HG03159 (cell line): ENCODE measurements around the gene ARHGAP40.

Source experiments
- ATAC-seq: cut with Tn5 transposase; IDR thresholded peaks from one replicate; pipeline ENCODE4 v1.9.1; 2021; ENCODE audit warnings: mild to moderate bottlenecking, moderate library complexity; ENCODE audit not compliant: unreplicated experiment

ARHGAP40 gene

GRCh38 chr20:38649275-38649891 lies 47.8 kb downstream of the ARHGAP40 start:
- no peak for ATAC-seq

GRCh38 chr20:38650010-38650409 lies 48.4 kb downstream of the ARHGAP40 start:
- no peak for ATAC-seq

- no peak for ATAC-seq
Observed at GRCh38 chr20:38651154-38651553, 49.5 kb downstream of the ARHGAP40 start.

- ATAC-seq, result no peak
Observed at GRCh38 chr20:38651562-38651961, 50.0 kb downstream of the ARHGAP40 start.

GRCh38 chr20:38652995-38653394 lies 51.4 kb downstream of the ARHGAP40 start:
- no peak for ATAC-seq

DNA sequence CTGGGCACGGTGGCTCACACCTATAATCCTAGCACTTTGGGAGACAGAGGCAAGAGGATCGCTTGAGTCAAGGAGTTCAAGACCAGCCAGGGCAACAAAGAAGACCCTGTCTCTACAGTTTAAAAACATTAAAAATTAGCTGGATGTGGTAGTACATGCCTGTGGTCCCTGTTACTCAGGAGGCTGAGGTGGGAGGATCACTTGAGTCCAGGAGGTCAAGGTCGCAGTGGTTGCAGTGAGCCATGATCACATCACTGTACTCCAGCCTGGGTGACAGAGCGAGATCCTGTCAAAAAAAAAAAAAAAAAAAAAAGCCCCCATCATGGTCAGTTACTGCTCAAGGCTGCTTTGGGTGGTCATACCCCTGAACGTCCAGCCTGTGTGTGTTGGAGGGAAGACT lies 55.8 kb downstream of the ARHGAP40 start:
- ATAC-seq, result no peak

DNA sequence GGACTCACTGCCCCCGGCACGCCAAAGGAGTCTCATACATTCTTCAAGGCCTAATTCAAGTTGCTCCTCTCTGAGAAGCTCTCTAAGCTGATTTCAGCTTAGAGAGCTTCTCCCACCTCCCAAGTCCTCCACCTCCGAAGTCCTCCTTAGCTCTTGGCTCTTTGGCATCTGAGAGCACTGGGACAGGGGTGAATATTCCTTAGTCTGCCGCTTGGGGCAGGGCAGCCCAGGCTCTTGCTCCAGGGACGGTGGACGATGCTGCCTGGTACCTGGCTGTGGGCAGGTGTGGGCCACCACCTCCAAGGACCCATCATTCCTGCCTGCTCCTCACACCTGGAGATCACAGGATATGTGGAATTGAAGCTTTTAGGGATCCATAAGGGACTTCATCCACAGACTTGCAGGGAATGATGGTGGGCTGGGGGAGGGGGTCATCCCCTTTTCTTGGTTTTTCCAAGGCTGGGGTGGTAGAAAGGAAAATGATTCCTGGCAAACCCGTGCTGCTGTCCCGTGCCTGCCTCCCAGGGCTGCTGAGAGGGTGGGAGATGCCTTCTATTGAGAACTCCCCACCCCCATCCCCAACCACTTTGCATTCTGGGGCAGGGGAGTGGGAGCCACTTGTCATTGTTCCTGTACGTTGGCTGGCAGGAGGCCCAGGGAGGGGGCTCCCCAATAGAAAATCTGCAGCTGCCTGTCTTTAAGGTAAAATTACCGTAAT lies 57.4 kb downstream of the ARHGAP40 start:
- ATAC-seq, result peak; percentile 61

GRCh38 chr20:38659597-38659880 lies 57.9 kb downstream of the ARHGAP40 start:
- no peak for ATAC-seq

- no peak for ATAC-seq
Observed at GRCh38 chr20:38660429-38660828, 58.8 kb downstream of the ARHGAP40 start.

DNA sequence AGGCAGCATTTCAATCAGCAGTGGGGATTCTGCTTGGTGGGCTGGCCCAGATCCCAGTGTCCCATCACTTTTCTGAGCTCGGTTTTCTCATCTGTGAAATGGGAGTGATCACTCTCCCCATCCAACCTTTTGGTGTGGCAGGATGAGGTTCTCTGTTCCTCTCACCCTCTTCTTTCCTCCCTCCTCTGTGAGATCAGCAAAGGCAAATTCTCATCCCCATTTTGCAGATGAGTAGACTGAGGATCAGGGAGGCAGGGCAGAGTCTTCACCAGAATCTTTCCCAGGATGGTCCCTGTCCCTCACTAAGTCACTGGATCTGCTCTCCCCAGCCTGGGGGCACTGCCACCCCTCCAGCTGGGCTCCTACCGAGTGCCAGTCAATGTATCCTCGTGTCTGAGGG lies 62.1 kb downstream of the ARHGAP40 start:
- no peak for ATAC-seq

- no peak for ATAC-seq
Observed at GRCh38 chr20:38664284-38664683, 62.7 kb downstream of the ARHGAP40 start.

GRCh38 chr20:38665094-38665493 lies 63.5 kb downstream of the ARHGAP40 start:
- ATAC-seq, result no peak

DNA sequence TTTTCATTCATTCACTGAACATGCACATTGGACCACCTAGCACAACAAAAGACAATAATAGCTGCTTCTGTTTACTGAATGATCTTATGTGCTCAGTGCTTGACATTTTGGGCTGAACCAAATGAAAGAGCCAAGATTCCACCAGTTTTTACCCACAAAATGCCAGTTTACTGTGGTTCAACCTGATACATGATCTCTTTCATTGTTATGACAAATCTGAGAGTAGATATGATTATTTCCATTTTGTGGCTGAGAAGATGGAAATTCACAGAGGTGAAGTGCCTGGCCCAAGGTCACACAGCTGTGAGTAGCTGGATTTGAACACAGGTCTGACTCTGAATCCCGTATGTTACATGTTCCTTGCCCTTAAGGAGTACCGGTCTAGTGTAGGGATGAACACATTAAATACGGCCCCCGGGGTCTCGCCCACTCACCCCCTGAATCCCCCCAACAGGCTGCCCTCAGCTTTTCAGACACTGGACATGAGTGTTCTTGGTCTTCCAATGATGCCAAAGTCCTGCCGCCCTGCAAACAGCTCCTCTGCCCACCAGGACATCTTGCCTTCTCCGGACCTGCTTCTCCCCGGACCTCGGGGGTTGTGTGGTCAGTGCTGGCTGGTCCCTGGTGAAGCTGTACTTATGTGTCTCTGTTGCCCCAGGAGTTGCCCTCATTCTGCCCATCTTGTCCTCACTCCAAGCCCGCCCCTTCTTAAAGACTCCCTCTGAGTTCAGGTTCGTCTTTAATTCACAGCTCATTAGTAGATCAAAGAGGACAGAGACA lies 64.1 kb downstream of the ARHGAP40 start:
- ATAC-seq, result no peak

DNA sequence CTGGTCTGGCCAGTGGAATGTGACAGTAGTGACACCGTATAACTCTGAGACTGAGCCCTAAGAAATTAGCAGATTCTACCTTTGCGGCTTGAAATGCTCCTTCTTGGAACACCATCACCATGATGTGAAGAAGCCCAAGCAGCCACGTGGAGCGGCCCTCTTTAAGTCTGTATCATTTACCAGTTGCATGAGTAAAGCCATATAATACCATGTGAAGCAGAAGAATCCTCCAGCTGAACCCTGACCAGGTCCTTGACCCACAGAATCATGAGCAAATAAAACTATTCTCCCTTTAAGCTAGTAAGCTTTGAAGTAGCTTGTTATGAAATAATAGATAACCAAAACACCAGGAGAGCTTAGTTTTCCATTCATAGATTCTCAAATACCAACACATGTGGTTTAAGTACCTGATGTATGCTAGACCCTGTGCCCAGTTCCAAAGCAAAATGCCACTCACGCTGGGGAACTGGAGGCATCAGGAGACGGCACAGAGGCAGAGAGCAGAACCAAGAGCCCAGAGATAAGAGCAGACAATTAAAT lies 65.9 kb downstream of the ARHGAP40 start:
- no peak for ATAC-seq

GRCh38 chr20:38669688-38670087 lies 68.1 kb downstream of the ARHGAP40 start:
- ATAC-seq, result no peak

DNA sequence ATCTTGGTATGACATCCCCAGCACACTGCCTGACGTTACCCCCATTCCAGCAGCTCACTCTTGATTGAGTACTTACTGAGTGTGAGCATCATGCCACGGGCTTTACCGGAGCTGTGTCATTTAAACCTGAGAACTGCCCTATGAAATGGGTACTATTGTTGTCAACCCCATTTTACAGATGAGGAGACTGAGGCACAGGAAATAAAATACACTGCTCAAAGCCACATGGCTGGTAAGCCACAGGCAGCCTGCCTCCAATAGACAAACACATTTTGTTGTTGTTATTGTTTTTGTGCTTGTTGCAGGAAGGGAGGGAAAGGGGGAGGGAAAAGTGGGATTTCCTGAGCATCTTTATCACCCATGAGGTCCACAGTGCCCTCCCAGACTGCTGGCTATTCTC lies 69.2 kb downstream of the ARHGAP40 start:
- ATAC-seq, result no peak

DNA sequence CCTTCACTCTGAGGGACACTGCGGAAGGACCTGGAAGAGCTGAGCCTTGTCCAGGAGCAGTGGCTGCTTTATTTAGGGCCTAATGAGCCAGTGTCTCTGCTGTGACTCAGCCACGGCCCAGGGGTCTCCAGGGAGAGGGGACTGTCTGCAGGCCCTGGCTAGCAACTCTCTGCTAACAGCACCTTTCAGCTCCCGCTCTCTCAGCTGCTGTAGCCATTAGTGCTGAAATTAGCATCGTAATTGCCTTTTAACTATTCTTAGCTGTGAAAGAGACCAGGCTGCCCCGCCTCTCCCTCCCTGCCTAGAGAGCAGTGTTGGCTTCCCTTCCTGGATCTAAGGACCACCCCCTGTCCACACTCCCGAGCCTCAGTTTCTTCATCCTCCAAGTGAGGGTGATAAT lies 69.6 kb downstream of the ARHGAP40 start:
- no peak for ATAC-seq

DNA sequence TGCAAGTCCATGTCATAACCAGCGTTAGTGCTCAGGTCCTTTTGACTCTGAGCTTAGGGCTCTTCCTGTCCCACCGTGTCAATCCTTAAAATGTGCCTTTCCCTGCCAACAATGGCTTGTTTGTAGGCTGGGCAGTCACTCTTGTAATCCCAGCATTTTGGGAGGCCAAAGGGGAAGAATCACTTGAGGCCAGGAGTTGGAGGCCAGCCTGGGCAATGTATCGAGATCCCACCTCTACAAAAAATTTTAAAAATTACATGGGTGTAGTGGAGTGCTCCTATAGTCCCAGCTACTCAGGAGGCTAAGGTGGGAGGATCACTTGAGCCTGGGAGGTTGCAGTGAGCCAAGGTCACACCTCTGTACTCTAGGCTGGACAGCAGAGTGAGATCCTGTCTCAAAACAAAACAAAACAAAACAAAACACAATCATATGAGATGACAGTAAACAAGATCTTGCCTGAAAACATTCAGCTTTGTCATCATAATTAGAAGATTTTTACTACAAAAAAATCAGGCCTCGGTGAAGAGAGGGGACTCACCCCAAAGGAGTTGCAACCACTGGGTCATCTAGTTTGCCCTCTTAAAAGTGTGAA lies 70.2 kb downstream of the ARHGAP40 start:
- ATAC-seq, result no peak

- ATAC-seq, result no peak
Observed at GRCh38 chr20:38672504-38672903, 70.9 kb downstream of the ARHGAP40 start.

DNA sequence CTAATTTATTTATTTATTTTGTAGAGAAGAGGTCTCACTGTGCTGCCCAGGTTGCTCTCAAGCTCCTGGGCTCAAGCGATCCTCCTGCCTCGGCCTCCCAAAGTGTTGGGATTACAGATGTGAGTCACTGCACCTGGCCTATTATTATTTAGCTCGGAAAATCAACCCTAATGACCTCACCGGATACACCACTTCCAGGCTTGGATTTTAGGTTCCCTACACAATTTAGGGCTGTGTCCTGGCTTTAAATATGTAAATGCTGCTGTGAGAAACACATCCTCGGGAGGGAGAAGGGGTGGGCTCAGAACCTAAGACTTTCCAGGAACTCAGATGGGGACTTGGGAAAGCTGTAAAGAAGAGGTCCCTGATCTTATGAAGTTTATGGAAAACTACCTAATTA lies 71.7 kb downstream of the ARHGAP40 start:
- ATAC-seq, result no peak

DNA sequence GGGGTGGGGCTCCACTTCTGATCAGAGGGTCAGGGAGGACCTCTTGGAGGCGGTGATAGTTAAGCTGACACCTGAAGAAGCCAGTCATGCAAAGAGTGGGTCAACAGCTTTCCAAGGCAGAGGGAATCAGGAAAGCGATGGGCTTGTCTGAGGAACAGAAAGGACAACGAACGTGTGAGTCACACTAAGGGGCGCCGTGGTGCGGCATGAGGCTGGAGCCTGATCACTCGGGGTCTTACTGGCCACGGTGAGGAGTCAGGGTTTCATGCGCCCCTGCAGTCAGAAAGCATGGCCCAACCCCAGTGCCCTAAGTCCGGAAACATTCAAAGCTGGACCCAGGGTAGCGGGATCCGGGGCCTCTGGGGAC lies 72.1 kb downstream of the ARHGAP40 start:
- no peak for ATAC-seq
